Measurements from ENCODE around the gene MDN1.

GRCh38 chr6:89866024-89866678 is 46.6 kb upstream of the MDN1 start:
- TF ChIP-seq, protein P1, sequence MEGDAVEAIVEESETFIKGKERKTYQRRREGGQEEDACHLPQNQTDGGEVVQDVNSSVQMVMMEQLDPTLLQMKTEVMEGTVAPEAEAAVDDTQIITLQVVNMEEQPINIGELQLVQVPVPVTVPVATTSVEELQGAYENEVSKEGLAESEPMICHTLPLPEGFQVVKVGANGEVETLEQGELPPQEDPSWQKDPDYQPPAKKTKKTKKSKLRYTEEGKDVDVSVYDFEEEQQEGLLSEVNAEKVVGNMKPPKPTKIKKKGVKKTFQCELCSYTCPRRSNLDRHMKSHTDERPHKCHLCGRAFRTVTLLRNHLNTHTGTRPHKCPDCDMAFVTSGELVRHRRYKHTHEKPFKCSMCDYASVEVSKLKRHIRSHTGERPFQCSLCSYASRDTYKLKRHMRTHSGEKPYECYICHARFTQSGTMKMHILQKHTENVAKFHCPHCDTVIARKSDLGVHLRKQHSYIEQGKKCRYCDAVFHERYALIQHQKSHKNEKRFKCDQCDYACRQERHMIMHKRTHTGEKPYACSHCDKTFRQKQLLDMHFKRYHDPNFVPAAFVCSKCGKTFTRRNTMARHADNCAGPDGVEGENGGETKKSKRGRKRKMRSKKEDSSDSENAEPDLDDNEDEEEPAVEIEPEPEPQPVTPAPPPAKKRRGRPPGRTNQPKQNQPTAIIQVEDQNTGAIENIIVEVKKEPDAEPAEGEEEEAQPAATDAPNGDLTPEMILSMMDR (IDR thresholded peaks at IDR 0.05): no peak
- TF ChIP-seq POLR2A (IDR thresholded peaks at IDR 0.05): no peak
